GM06990 (cell line): ENCODE data around the gene BCL7C.

Experiments
- DNase-seq: peaks from one replicate; pipeline ENCODE4 v3.0.0-alpha.2; 2011; ENCODE audit not compliant: insufficient read length; ENCODE audit errors: extremely low read depth
- H3K27me3 ChIP-seq: replicated peaks from 2 replicates; pipeline ENCODE4 v1.6.0; 2011; ENCODE audit warnings: low read length; ENCODE audit not compliant: control insufficient read depth, insufficient read depth
- H3K36me3 ChIP-seq: 2 replicates; pipeline ENCODE4 v1.5.1; 2011; ENCODE audit warnings: low read length; ENCODE audit not compliant: control insufficient read depth, insufficient read depth
- H3K4me3 ChIP-seq: replicated peaks from 2 replicates; pipeline ENCODE4 v1.5.1; 2011; ENCODE audit warnings: low read depth, mild to moderate bottlenecking, control low read depth, low read length
- TF ChIP-seq, protein P1 (sequence below): IDR thresholded peaks from 2 replicates; pipeline ENCODE4 v1.5.1; 2011; ENCODE audit warnings: low read length, control low read depth, mild to moderate bottlenecking, inconsistent platforms; ENCODE audit not compliant: insufficient read depth, poor library complexity, severe bottlenecking

Gene BCL7C

DNA sequence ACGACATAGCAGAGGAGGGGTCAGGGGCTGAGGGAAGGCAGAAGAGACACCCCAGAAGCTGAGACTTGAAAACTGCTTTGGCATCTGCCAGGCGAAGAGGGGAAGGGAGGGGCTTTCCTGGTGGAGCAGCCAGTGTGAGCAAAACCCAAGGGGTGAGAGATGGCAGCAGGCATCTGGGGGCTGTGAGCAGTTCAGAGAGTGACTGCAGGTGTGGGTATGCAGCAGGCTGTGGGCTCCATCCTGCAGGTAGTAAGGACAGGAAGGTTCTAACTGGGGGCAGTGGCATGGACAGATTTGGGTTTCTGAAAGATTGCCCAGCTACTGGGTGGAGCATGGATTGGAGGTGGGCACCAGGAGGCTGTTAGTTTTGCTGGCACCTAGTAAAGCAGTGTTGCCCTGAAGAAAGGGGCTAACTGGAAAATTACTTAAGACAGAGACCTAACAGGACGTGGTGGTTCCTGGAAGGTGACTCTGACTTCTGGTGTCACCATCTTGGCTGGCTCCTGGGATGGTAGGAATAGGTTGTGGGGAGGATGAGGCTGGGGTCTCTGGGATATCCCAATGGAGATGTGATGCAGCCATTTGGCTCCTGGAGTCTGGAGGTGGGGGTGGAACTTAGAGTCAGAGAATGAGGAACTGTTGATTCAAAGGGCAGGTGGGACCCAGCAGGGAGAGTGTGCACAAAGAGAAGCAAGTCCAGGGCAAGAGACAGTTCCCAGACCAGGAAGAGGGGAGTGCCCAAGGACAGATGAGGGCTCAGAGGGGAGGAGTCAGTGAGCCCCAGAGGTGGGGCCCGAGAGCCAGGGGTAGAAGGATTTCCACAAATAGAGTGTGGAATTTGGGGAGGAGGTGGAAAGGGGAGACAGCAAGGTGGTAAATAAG, 11.2 kb downstream of the BCL7C start:
- Histone ChIP-seq H3K27me3 (no peaks in the 10 kb centered on the region), H3K4me3 (no peak overlapping the region), H3K36me3 (peaks cover 14% of the 10 kb centered on the region)
- TF ChIP-seq, protein P1, sequence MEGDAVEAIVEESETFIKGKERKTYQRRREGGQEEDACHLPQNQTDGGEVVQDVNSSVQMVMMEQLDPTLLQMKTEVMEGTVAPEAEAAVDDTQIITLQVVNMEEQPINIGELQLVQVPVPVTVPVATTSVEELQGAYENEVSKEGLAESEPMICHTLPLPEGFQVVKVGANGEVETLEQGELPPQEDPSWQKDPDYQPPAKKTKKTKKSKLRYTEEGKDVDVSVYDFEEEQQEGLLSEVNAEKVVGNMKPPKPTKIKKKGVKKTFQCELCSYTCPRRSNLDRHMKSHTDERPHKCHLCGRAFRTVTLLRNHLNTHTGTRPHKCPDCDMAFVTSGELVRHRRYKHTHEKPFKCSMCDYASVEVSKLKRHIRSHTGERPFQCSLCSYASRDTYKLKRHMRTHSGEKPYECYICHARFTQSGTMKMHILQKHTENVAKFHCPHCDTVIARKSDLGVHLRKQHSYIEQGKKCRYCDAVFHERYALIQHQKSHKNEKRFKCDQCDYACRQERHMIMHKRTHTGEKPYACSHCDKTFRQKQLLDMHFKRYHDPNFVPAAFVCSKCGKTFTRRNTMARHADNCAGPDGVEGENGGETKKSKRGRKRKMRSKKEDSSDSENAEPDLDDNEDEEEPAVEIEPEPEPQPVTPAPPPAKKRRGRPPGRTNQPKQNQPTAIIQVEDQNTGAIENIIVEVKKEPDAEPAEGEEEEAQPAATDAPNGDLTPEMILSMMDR, result no peak
- no peak for DNase-seq

DNA sequence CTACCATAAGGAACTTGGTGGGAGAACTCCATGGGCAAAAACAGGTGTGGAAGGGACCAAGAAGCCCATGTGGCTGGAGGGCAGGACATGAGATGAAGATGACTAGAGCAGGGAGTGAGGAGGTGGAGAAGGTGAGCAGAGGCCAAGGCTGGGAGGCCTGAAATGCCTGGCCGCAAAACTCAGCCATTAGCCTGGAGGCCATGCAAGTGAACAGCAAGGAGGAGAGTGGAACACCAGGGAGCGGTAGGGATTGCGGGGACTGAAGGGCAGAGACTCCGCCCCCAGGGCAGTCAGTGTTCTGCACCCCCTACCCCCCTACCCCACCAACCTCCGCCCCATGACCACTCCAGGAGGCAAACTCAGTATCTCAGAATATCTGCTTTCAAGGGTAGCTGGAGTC, 17.0 kb downstream of the BCL7C start:
- TF ChIP-seq, protein P1, result no peak
- H3K27me3 ChIP-seq, result no peaks in the 10 kb centered on the region
- H3K4me3 ChIP-seq, result peak overlapping the region; percentile 86
- peaks cover 4% of the 10 kb centered on the region for H3K36me3 ChIP-seq
- DNase-seq, result no peak

DNA sequence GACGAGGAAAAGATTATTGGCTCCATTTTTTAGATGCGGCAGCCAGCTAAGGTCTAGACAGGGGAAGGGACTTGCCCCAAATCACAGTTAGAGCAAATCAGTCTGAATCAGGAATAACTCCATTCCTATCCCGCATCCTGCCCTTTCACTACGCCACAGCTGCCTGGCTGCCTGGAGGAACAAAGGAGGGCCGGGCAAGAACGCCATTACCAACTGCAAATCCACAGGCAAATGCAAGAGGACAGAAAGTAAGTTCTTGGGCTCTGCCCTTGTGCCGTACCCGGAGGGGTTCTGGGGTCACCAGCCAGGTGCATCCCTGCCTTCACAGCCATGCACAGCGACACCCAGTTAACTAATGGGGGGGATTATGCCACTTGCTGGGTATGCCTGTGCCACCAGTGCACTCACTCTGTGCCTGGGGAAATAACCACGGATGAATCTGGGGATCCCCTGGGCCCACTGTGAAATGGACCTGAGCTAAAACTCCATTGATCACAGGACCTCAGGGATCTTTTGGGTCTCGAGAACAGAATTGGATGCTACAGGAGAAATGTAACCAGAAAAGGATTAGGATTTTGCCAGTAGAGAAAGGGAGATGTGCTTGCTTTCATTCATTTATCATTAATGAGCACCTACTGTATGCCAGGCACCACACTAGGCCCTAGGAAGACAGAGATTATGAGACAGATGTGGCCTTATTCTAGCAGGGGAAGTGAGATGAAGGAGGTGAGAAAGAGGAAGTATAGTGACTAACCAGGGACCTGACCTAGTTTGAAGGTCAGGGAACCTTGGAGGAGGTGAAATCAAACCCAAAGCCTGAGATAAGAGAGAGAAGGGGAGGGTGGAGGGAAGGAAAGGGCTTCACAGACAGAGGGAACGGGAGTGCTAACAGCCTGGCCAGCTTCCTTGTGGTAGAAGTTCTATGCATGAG, 17.7 kb downstream of the BCL7C start:
- Histone ChIP-seq H3K4me3 (peak overlapping the region; percentile 86), H3K27me3 (no peaks in the 10 kb centered on the region), H3K36me3 (peaks cover 4% of the 10 kb centered on the region)
- peak; percentile 63 for DNase-seq
- TF ChIP-seq, protein P1, result no peak

DNA sequence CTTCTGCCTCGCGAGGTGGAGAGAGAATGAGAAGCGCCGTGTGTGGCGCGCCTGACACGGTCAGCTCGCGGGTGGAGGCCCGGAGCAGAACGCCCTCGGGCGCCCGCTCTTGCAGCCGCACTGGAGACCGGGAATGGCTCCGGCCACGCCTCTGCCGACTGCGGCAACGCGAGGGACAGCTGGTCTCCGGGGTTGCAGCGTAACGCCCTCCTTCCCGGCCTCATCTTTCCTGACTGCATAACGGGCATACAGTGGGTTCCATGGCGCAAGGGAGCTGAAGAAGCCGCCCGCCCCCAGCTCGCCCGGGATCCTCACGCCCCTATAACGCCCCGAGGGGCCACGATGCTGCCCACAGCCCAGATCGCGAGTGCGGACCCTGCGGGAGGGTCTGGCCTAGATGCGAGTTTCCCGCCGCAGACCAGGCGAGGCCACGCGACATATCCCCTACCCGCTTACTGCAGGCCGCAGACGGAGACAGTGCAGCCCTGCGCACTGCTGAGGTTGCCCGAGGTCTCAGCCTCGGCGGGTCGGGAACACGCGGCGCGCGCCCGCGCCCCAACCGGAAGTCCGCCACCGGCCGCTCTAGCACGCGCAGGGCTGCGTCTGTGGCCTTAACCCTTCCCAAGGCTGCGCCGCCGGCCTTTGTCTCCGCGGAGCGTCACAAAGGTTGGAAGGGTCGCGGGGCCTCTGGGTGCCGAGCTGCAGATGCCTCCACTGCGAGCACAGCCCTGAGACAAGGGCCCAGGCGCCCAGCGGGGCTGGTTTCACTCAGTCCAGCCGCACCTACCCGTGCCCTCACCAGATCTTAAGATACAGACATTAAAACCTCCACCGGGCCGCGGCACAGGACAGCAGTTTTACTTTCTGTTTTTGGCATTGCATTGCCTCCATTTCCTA, 18.8 kb downstream of the BCL7C start:
- TF ChIP-seq, protein P1, result no peak
- peaks cover 4% of the 10 kb centered on the region for H3K36me3 ChIP-seq
- peak; percentile 97 for DNase-seq

DNA sequence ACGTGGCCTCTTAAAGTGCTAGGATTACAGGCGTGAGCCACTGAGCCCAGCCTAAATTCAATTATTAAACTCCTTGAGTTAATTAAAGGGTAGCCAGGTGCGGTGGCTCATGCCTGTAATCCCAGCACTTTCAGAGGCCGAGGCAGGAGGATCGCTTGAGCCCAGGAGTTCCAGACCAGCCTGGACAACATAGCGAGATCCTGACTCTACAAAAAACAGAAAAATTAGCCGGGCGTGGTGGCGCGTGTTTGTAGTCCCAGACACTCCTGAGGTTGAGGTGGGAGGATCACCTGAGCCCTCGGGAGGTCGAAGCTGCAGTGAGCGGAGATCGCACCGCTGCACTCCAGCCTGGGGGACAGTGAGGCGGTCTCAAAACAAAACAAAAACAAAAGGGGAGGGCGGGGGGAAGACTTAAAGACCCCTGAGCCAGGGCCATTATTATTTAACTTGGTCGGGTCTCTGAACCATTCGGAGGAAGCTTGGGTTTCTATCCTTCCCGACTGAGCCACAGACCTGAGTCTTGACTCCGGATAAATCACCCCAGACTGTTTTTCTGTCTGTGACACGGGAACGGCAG, 19.5 kb downstream of the BCL7C start:
- DNase-seq, result no peak
- Histone ChIP-seq H3K27me3 (no peaks in the 10 kb centered on the region), H3K36me3 (peaks cover 4% of the 10 kb centered on the region), H3K4me3 (peak overlapping the region; percentile 86)
- TF ChIP-seq, protein P1, result no peak

More for the DNA sequence above, 18.8 kb downstream of the BCL7C start:
- H3K27me3 ChIP-seq, result no peaks in the 10 kb centered on the region
- H3K4me3 ChIP-seq, result peak overlapping the region; percentile 86
